Spleen (tissue), 7 donors: ENCODE results near the gene PLCH2.

Experiments
- POLR2A ChIP-seq, 3 donors: fragments of 450-650 bp; IDR thresholded peaks; one replicate each; pipeline ENCODE4 v1.5.1; 2017; ENCODE audit warnings: antibody characterized with exemption in 3 of 3, mild to moderate bottlenecking in 1 of 3
- POLR2AphosphoS5 ChIP-seq, 3 donors: sonication (generic); formaldehyde crosslinking; IDR thresholded peaks; one replicate each; pipeline ENCODE4 v1.5.1; 2017; ENCODE audit warnings: antibody characterized with exemption in 3 of 3
- TF ChIP-seq, protein P1 (sequence below), 11 experiments: fragments of 200-600 bp in 7 of 11; fragments of 450-650 bp in 4 of 11; sonication (generic) in 4 of 11; IDR thresholded peaks in 8 of 11; conservative IDR thresholded peaks in 3 of 11; 1 replicate in 7 of 11; 2 replicates in 4 of 11; pipeline versions ENCODE4 v1.4.0 to v1.8.0; 2016 to 2021; ENCODE audit warnings: antibody characterized with exemption in 11 of 11, inconsistent platforms in 4 of 11, mild to moderate bottlenecking in 1 of 11
- donor health status: DM: no; HTN: no; CAD: no; lungs with moderate emphysema.
- donor health status: DM: no; HTN: no; CAD: no.
- donor health status: DM: no; HTN: no; CAD: no.

DNA sequence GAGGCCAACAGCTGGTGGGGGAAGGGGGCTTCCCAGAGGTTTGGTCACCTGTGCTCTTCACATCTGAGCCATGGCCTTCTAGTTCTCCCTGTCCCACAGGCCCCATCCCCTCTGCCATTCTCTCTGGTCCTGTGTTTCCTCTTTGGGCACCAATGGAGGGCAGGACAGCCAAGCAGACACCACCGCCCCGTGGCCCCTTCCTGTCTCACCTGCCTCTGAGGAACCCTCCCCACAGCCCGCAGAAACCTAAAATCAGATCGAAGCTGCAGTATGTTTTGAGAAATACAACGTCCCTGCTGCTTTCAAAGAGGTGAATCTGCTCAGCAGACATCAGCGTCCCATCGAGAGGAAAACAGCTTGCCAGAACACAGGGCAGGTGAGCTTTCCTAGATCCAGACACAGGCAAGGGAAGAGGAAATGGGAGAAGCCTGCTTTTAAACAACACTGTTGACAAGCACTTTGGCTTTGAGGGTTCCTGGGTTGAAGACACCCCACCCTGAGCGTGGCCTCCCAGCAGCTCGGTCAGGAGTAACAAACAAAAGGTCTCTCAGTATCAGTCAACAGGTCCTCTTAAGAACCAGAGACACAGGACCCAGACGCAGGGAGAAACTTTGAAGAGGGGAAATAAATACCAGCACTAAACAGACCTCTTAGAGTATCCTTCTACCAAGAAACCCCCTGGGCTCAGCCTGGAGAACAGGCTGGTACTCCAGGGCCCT is 48.0 kb downstream of the PLCH2 start:
- TF ChIP-seq, protein P1, sequence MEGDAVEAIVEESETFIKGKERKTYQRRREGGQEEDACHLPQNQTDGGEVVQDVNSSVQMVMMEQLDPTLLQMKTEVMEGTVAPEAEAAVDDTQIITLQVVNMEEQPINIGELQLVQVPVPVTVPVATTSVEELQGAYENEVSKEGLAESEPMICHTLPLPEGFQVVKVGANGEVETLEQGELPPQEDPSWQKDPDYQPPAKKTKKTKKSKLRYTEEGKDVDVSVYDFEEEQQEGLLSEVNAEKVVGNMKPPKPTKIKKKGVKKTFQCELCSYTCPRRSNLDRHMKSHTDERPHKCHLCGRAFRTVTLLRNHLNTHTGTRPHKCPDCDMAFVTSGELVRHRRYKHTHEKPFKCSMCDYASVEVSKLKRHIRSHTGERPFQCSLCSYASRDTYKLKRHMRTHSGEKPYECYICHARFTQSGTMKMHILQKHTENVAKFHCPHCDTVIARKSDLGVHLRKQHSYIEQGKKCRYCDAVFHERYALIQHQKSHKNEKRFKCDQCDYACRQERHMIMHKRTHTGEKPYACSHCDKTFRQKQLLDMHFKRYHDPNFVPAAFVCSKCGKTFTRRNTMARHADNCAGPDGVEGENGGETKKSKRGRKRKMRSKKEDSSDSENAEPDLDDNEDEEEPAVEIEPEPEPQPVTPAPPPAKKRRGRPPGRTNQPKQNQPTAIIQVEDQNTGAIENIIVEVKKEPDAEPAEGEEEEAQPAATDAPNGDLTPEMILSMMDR (IDR thresholded peaks at IDR 0.05 in 8 of 11, conservative IDR thresholded peaks at IDR 0.05 in 3 of 11) = peak in 1 of 11 experiments; percentile 18
- no peak for TF ChIP-seq POLR2A (IDR thresholded peaks at IDR 0.05)
- peak in 1 of 3 donors; percentile 10 for TF ChIP-seq POLR2AphosphoS5 (IDR thresholded peaks at IDR 0.05)
